GM21717 (cell line): Measurements from ENCODE around the gene ACVR1.

Experiments used
- ATAC-seq: cut with Tn5 transposase; IDR thresholded peaks from one replicate; pipeline ENCODE4 v1.9.1; 2021; ENCODE audit warnings: mild to moderate bottlenecking, moderate library complexity; ENCODE audit not compliant: unreplicated experiment

ACVR1 gene

GRCh38 chr2:157793053-157793612, 83.0 kb downstream of the ACVR1 start:
- no peak for ATAC-seq

GRCh38 chr2:157792335-157793052, 83.6 kb downstream of the ACVR1 start:
- ATAC-seq = no peak

GRCh38 chr2:157790780-157791179, 85.3 kb downstream of the ACVR1 start:
- no peak for ATAC-seq

GRCh38 chr2:157789933-157790511, 86.1 kb downstream of the ACVR1 start:
- no peak for ATAC-seq

- ATAC-seq = no peak
These were observed 86.9 kb downstream of the ACVR1 start for GRCh38 chr2:157789256-157789655.

GRCh38 chr2:157788201-157788600, 87.9 kb downstream of the ACVR1 start:
- no peak for ATAC-seq

GRCh38 chr2:157787364-157787938, 88.7 kb downstream of the ACVR1 start:
- ATAC-seq = no peak

- ATAC-seq = no peak
These were observed 89.3 kb downstream of the ACVR1 start for GRCh38 chr2:157786663-157787363.

- ATAC-seq = no peak
These were observed 90.1 kb downstream of the ACVR1 start for GRCh38 chr2:157785866-157786662.

GRCh38 chr2:157785200-157785599, 90.9 kb downstream of the ACVR1 start:
- no peak for ATAC-seq

GRCh38 chr2:157784823-157785175, 91.3 kb downstream of the ACVR1 start:
- no peak for ATAC-seq

- ATAC-seq = no peak
These were observed 91.8 kb downstream of the ACVR1 start for GRCh38 chr2:157784169-157784822.

GRCh38 chr2:157783245-157783644, 92.9 kb downstream of the ACVR1 start:
- ATAC-seq = no peak

- no peak for ATAC-seq
These were observed 93.9 kb downstream of the ACVR1 start for GRCh38 chr2:157782057-157782845.

- ATAC-seq = no peak
These were observed 95.9 kb downstream of the ACVR1 start for GRCh38 chr2:157780211-157780610.

GRCh38 chr2:157779794-157780193, 96.3 kb downstream of the ACVR1 start:
- no peak for ATAC-seq

- no peak for ATAC-seq
These were observed 98.7 kb downstream of the ACVR1 start for GRCh38 chr2:157777427-157777826.

- no peak for ATAC-seq
These were observed 104.9 kb downstream of the ACVR1 start for GRCh38 chr2:157771234-157771633.

GRCh38 chr2:157769856-157770255, 106.3 kb downstream of the ACVR1 start:
- no peak for ATAC-seq
